HG03060 (cell line): ENCODE measurements around the gene TLR2.
"Not testable (repeated sequence)": the region's sequence is repeated elsewhere in the genome, so short reads cannot be mapped to it uniquely, and the experiment has no call there.

Source experiments
- ATAC-seq: cut with Tn5 transposase; IDR thresholded peaks from one replicate; pipeline ENCODE4 v1.9.1; 2021; ENCODE audit warnings: low read depth, moderate number of reproducible peaks; ENCODE audit not compliant: unreplicated experiment

Gene TLR2

GRCh38 chr4:153661215-153661822 is 22.8 kb upstream of the TLR2 start:
- no peak for ATAC-seq

- ATAC-seq, result no peak
These were observed 22.2 kb upstream of the TLR2 start for GRCh38 chr4:153661908-153662307.

DNA sequence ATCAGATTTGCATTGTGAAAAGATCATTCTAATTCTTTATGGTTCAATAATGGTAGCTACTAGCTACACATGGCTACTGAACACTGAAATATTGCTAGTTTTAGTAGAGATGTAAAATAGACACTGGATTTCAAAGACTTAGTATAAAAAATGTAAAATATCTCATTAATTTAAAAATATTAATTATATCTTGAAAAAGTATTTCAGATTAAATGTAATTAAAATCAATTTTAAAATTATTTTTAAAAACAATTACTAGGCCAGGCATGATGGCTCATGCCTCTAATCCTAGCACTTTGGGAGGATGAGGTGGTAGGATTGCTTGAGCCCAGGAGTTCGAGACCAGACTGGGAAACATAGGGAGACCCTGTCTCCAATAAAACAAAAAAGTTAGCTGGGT is 20.4 kb upstream of the TLR2 start:
- ATAC-seq, result no peak

- ATAC-seq, result not testable (repeated sequence)
These were observed 17.6 kb upstream of the TLR2 start for GRCh38 chr4:153666505-153666904.

DNA sequence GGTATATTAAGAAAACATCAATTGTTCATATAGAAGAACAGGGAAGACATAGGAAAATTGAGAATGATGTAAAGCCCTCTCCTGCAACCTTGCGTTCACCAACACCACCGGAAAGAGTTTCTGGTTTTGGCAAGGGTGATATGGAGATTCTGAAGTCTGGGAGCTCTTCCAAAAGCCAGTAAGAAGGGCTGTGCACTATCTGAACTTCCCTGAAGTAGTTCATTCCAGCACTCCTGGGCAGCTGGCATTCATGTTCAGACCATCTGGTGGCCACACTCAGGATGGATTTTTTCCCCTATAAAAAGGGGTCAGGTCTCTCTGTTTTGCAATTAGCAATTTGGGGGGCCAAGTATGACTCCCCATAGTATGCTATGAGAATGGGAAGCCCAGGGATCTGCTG is 15.4 kb upstream of the TLR2 start:
- no peak for ATAC-seq

- ATAC-seq, result no peak
These were observed 14.2 kb upstream of the TLR2 start for GRCh38 chr4:153669838-153670237.

- ATAC-seq, result no peak
These were observed 7.6 kb upstream of the TLR2 start for GRCh38 chr4:153676486-153676885.

DNA sequence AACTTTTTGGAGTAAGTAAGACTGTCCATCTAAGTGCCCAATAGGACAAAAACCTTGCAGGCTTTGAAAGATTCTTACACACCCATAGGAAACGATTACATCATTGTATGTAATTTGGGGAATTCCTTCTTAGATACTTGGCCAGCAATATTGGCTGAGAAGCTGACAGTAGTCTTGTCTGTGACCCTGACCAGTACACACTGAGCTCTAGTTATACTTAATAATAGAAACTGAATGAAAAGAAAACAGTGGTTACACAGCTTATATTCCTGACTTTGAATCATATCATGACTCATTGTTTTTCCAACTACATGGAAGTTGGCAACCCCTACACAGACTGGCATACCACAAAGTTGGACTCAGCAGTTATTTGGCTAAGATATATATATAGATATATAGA is 7.1 kb upstream of the TLR2 start:
- no peak for ATAC-seq

DNA sequence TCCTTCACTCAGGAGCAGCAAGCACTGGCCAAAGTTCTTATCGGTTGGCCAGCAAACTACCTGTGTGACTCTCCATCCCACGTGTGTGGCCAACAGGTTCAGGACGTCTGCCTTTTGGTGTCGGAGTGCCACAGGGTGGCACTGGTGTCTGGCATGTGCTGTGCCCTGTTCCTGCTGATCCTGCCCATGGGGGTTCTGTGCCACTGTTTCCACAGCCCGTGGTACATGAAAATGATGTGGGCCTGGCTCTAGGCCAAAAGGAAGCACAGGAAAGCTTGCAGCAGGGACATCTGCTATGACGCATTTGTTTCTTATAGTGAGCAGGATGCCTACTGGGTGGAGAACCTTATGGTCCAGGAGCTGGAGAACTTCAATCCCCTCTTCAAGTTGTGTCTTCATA is 4.6 kb upstream of the TLR2 start:
- no peak for ATAC-seq

DNA sequence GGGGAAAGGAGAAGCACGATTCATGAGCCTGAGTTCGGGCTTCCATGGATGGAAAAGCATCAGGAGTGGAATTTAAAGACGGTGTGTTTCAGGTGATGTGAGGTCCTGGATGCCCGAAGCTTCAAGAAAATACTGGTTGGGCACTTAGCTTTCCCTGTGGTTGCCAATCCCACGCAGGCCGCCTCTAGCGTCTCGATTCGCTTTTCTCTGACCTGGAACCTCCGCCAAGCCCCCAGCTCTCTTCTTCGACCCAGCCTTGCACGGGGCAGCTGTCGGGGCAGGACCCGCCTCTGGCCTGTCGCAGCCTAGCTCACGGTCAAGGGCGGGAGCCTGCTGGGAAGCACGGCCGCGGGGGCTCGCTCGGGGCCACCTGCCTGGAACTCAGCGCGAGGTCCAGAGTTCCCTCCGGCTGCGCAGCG is 308 bp upstream of the TLR2 start:
- no peak for ATAC-seq

DNA sequence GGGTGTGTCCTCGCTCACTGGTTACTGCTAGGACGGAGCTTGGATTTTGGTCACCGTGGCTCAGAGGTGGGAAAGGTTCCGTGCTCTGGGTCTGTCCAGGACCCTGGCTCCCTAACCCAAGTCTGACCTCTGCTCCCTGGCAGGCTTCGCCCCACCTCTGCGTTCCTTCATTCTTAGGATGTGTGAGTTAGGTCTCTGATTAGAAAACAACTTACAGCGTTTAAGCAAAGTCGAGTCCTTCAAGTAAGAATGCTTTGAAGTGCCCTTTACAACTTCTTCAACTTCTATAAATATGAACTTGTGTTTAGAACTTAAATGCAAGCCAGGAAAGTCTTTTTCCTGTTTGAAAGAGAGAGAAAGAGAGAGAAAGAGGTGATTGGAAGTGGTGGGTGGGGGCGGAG is 891 bp downstream of the TLR2 start:
- no peak for ATAC-seq

DNA sequence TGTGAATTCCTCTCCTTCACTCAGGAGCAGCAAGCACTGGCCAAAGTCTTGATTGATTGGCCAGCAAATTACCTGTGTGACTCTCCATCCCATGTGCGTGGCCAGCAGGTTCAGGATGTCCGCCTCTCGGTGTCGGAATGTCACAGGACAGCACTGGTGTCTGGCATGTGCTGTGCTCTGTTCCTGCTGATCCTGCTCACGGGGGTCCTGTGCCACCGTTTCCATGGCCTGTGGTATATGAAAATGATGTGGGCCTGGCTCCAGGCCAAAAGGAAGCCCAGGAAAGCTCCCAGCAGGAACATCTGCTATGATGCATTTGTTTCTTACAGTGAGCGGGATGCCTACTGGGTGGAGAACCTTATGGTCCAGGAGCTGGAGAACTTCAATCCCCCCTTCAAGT is 20.4 kb downstream of the TLR2 start:
- ATAC-seq, result no peak

DNA sequence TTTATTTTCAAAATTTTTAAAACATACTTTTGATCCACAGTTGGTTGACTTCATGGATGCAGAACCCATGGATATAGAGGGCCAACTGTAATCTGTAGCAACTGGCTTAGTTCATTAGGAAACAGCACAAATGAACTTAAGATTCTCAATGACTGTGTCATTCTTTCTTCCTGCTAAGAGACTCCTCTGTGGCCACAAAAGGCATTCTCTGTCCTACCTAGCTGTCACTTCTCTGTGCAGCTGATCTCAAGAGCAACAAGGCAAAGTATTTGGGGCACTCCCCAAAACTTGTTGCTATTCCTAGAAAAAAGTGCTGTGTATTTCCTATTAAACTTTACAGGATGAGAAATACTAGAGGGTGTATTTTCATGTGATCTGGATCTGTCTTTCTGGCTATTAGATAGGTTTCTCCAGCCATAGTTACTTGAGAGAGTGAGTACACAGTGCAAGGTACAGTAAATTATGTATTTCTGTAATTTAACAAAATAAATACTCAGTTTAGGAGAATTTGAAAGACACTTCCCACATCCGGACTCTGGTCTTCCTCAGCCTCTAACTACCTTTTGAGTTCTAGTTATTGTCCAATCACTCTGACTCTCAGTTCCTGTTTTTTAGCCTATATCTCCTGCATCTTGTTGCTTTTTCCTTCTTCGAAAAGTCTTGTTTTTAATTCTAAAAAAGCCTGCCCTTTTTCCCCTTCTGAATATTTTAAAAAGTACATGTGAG is 21.8 kb downstream of the TLR2 start:
- peak; percentile 65 for ATAC-seq

DNA sequence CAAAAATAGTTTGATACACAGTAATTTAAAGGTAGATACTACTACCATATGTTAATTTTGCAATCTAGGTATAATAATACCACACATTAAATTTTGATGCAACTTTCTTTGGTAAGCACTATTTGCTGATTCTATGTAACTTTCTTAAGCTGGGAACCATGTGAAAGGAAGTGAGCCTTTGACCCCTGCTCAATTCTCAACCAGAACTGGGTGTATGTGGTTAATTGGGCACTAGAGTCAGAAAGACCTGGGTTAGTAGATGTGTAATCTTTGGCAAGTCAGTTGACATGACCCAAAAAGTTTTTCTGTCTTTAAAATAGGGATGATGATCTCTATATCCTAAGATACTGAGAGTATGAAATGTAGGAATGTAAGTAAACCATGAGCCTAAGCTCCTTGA is 22.4 kb downstream of the TLR2 start:
- ATAC-seq, result no peak

DNA sequence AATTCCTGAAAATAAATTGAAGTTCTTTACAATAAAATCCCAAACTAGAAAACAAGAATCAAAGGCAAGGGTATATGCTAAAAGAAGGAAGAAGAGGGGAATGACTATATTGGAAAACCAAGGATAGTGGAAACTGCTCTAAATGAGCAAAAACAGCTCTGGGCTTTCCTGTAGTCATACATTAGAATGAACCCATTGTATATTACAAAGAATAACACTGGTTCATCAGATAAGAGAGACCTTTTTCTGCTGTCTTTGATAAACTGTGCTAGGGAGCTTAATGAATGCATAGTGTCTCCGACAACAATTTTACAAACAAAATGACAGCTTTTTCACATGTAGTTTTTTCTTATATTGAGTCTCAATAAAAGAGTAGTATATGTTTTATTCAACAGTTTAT is 26.6 kb downstream of the TLR2 start:
- ATAC-seq, result no peak

DNA sequence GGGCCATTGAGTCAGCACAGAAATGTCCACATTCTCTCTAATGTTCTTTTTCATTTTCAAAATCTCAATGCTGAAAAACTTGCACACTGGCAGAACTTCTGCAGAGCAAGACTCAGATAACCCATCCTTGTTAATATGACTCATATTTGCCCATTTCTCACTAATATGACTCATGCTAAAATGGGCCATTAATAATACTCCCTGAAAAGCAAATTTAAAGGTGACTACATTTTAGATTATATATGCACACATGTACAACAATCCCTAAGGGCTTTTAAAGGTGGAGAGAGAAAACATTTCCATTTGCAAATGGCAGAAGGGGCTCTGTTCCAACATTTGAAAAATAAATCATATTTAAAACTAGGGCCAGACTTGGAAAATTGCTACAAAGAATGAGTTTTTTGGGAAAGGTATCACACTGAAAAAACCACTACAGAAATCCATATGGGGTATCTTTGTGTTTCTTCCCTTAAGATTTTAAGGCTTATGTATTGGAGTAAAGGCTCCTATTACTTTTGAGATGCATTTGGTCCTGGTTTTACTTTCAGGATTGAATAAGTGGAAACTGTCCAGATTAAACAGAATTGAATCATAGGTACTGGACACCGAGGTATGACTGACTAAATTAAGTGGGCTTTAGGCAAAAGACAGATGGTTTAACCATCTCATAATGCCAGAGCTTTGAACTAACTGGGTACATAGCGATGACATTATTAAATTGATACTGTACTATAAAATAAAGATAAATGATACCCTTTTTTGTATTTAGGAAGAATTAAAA is 30.0 kb downstream of the TLR2 start:
- no peak for ATAC-seq

- no peak for ATAC-seq
These were observed 38.0 kb downstream of the TLR2 start for GRCh38 chr4:153722036-153722435.

- ATAC-seq, result no peak
These were observed 40.5 kb downstream of the TLR2 start for GRCh38 chr4:153724606-153725005.

DNA sequence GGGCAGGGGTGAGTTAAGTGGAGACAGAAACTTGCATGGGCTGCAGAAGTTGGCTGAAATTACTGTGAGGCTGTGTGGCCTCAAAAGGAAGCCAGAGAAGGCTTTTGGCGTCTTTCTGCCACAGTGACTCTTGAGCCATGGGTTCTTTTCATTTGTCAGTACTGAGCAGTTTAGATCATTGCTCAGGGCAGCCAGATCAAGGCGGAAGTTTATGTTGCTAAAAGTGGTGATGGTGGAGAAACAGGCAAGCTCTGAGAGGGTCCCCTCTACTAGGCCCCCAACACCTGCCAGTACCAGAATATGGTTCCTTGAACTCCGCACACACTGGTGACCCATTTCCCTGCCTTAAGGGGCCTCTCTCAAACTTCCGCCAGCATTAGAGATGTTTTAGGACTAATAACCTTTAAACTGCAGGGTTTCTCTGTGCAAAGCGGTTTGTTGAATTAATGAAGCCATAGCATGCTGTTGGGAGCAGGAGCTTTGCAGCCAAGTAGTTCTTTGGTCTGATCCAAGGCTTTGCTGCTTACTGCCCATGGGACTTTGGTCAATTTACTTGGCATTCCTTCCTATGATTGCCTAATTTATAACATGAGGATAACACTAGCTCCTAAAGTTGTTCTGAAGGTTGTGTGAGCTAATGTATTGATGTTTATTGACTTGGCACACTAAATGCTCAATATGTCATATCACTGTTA is 41.2 kb downstream of the TLR2 start:
- ATAC-seq, result no peak

DNA sequence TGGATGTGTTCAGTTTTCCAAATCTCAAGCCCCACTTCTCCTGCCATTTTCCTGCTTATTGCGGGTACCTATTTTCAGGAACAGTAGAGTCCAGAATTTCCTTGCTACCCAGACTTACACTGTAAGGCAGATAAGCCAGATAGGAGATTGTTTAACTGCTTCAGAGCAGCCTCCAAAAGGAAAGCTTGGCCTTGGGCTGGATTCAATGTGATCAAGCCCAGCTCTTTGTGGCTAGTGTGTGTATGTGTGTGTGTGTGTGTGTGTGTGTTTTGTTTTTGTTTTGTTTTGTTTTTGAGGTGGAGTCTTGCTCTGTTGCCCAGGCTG is 41.7 kb downstream of the TLR2 start:
- ATAC-seq, result no peak

GRCh38 chr4:153728151-153728550 is 44.1 kb downstream of the TLR2 start:
- ATAC-seq, result no peak
